UCSD-AML1 (cell line): ENCODE results near the gene DHRS13.
"Not testable (repeated sequence)": the region's sequence is repeated elsewhere in the genome, so short reads cannot be mapped to it uniquely, and the experiment has no call there.

ENCODE experiments used
- DNase-seq: peaks from one replicate; lab custom pipeline; 2025; ENCODE audit not compliant: unreplicated experiment; lab: John Stamatoyannopoulos, UW

The DHRS13 gene

GRCh38 chr17:28935744-28936460 lies 33.0 kb upstream of the DHRS13 start:
- no peak for DNase-seq

- not testable (repeated sequence) for DNase-seq
These were observed 31.6 kb upstream of the DHRS13 start for GRCh38 chr17:28934508-28934907.

GRCh38 chr17:28929787-28930186 lies 26.9 kb upstream of the DHRS13 start:
- no peak for DNase-seq

- no peak for DNase-seq
These were observed 25.2 kb upstream of the DHRS13 start for GRCh38 chr17:28928061-28928460.

- DNase-seq, result no peak
These were observed 23.9 kb upstream of the DHRS13 start for GRCh38 chr17:28926786-28927185.

- DNase-seq, result no peak
These were observed 23.5 kb upstream of the DHRS13 start for GRCh38 chr17:28926366-28926765.

- no peak for DNase-seq
These were observed 23.1 kb upstream of the DHRS13 start for GRCh38 chr17:28925912-28926365.

- DNase-seq, result no peak
These were observed 17.3 kb upstream of the DHRS13 start for GRCh38 chr17:28920201-28920600.

- DNase-seq, result no peak
These were observed 15.4 kb upstream of the DHRS13 start for GRCh38 chr17:28918295-28918694.

- no peak for DNase-seq
These were observed 14.6 kb upstream of the DHRS13 start for GRCh38 chr17:28917465-28917864.

GRCh38 chr17:28917029-28917428 lies 14.2 kb upstream of the DHRS13 start:
- DNase-seq, result no peak

GRCh38 chr17:28916302-28916934 lies 13.5 kb upstream of the DHRS13 start:
- no peak for DNase-seq

- DNase-seq, result no peak
These were observed 10.1 kb upstream of the DHRS13 start for GRCh38 chr17:28912938-28913333.

- DNase-seq, result peak; percentile 24
These were observed 9.5 kb upstream of the DHRS13 start for GRCh38 chr17:28912281-28912937.

- DNase-seq, result no peak
These were observed 8.6 kb upstream of the DHRS13 start for GRCh38 chr17:28911411-28912045.

- DNase-seq, result no peak
These were observed 7.7 kb upstream of the DHRS13 start for GRCh38 chr17:28910534-28910933.

- DNase-seq, result no peak
These were observed 5.8 kb upstream of the DHRS13 start for GRCh38 chr17:28908640-28909167.

- no peak for DNase-seq
These were observed 5.0 kb upstream of the DHRS13 start for GRCh38 chr17:28907709-28908475.

GRCh38 chr17:28906706-28907438 lies 4.0 kb upstream of the DHRS13 start:
- DNase-seq, result no peak

- no peak for DNase-seq
These were observed 3.4 kb upstream of the DHRS13 start for GRCh38 chr17:28906276-28906675.
